Fibroblast of skin of left biceps (primary cell): ENCODE data around the gene SUB1.
"Not testable (repeated sequence)": the region's sequence is repeated elsewhere in the genome, so short reads cannot be mapped to it uniquely, and the experiment has no call there.

ENCODE experiments used
- DNase-seq, 2 experiments: peaks; one replicate each; pipeline ENCODE4 v3.0.0-alpha.2; 2013; ENCODE audit warnings: low read depth in 2 of 2

SUB1 gene

GRCh38 chr5:32600054-32600622 lies 14.8 kb downstream of the SUB1 start:
- DNase-seq: peak; percentile 90 to 92

- no peak for DNase-seq
Measured at GRCh38 chr5:32601623-32602295, 16.4 kb downstream of the SUB1 start.

- no peak for DNase-seq
Measured at GRCh38 chr5:32602906-32603305, 17.5 kb downstream of the SUB1 start.

GRCh38 chr5:32604800-32605765 lies 19.7 kb downstream of the SUB1 start:
- DNase-seq: no peak

- no peak for DNase-seq
Measured at GRCh38 chr5:32605766-32606152, 20.4 kb downstream of the SUB1 start.

GRCh38 chr5:32612134-32612888 lies 27.0 kb downstream of the SUB1 start:
- DNase-seq: peak in 1 of 2 experiments; percentile 20

GRCh38 chr5:32613050-32613672 lies 27.8 kb downstream of the SUB1 start:
- DNase-seq: peak; percentile 47 to 52

GRCh38 chr5:32615236-32615635 lies 29.9 kb downstream of the SUB1 start:
- no peak for DNase-seq

GRCh38 chr5:32618962-32619361 lies 33.6 kb downstream of the SUB1 start:
- DNase-seq: no peak

- DNase-seq: no peak
Measured at GRCh38 chr5:32621256-32621655, 35.9 kb downstream of the SUB1 start.

GRCh38 chr5:32625106-32625505 lies 39.7 kb downstream of the SUB1 start:
- DNase-seq: peak in 1 of 2 experiments; percentile 25

GRCh38 chr5:32625547-32625946 lies 40.2 kb downstream of the SUB1 start:
- no peak for DNase-seq

GRCh38 chr5:32627219-32627870 lies 42.0 kb downstream of the SUB1 start:
- DNase-seq: no peak

- no peak for DNase-seq
Measured at GRCh38 chr5:32628049-32628844, 42.9 kb downstream of the SUB1 start.

- DNase-seq: no peak
Measured at GRCh38 chr5:32630867-32631491, 45.6 kb downstream of the SUB1 start.

GRCh38 chr5:32633017-32633416 lies 47.7 kb downstream of the SUB1 start:
- not testable (repeated sequence) for DNase-seq

GRCh38 chr5:32638309-32638708 lies 53.0 kb downstream of the SUB1 start:
- no peak for DNase-seq

- DNase-seq: no peak
Measured at GRCh38 chr5:32639943-32640342, 54.6 kb downstream of the SUB1 start.

- peak in 1 of 2 experiments; percentile 17 for DNase-seq
Measured at GRCh38 chr5:32642276-32643002, 57.1 kb downstream of the SUB1 start.
